Neural crest cell (in vitro differentiated cells): ENCODE results near the gene DES. TPM values are rescaled to one million over a fixed set of nuclear protein-coding genes. Genes with fewer than 3 reads are reported as not detected.

Experiments used
- DNase-seq: peaks from one replicate; pipeline ENCODE4 v3.0.0; 2021; ENCODE audit warnings: low read depth, mixed read lengths, low spot score
- H3K27ac Mint-ChIP-seq: one replicate; pipeline ENCODE4 v1.8.0; 2021; ENCODE audit warnings: mild to moderate bottlenecking, mixed read lengths; ENCODE audit not compliant: unreplicated experiment
- H3K27me3 Mint-ChIP-seq: 2 replicates; pipeline ENCODE4 v1.8.0; 2021; ENCODE audit warnings: low read depth, mild to moderate bottlenecking, mixed read lengths
- H3K36me3 Mint-ChIP-seq: 2 replicates; pipeline ENCODE4 v1.8.0; 2021; ENCODE audit warnings: low read depth, mild to moderate bottlenecking, mixed read lengths
- H3K4me1 Mint-ChIP-seq: 2 replicates; pipeline ENCODE4 v1.8.0; 2021; ENCODE audit warnings: mixed read lengths
- H3K4me3 Mint-ChIP-seq: one replicate; pipeline ENCODE4 v1.8.0; 2021; ENCODE audit warnings: mild to moderate bottlenecking, mixed read lengths
- H3K9me3 Mint-ChIP-seq: 2 replicates; pipeline ENCODE4 v1.8.0; 2021; ENCODE audit warnings: mixed read lengths
- CTCF ChIP-seq: fragments of 200-600 bp; sonication (generic); conservative IDR thresholded peaks from 2 replicates; pipeline ENCODE4 v1.5.0; 2021; ENCODE audit warnings: antibody characterized with exemption, mild to moderate bottlenecking
- total RNA-seq: library from RNA; stranded (reverse); gene quantifications from 2 replicates; pipeline ENCODE4 v1.2.1, GENCODE V29; 2021

DES gene
- total RNA-seq, 1 donor from 2014 or later: 0.28 TPM

GRCh38 chr2:219381448-219381847, 36.7 kb upstream of the DES start:
- peaks cover 9% of the 10 kb centered on the region for H3K36me3 Mint-ChIP-seq
- H3K4me3 Mint-ChIP-seq: peak overlapping the region; percentile 21

GRCh38 chr2:219384083-219384713, 34.0 kb upstream of the DES start:
- TF ChIP-seq CTCF: no peak
- H3K4me1 Mint-ChIP-seq: peaks cover 14% of the 10 kb centered on the region
- H3K9me3 Mint-ChIP-seq: no peaks in the 10 kb centered on the region
- peak overlapping the region; percentile 65 for H3K4me3 Mint-ChIP-seq
- peaks cover 9% of the 10 kb centered on the region for H3K36me3 Mint-ChIP-seq
- no peak for DNase-seq
- H3K27me3 Mint-ChIP-seq: no peaks in the 10 kb centered on the region
- no peak overlapping the region for H3K27ac Mint-ChIP-seq

More at GRCh38 chr2:219381448-219381847, 36.7 kb upstream of the DES start:
- Mint-ChIP-seq H3K27me3 (no peaks in the 10 kb centered on the region), H3K4me1 (no peaks in the 10 kb centered on the region), H3K27ac (no peak overlapping the region), H3K9me3 (no peaks in the 10 kb centered on the region)
- TF ChIP-seq CTCF: no peak
- DNase-seq: no peak

GRCh38 chr2:219384859-219385258, 33.3 kb upstream of the DES start:
- DNase-seq: no peak
- H3K27ac Mint-ChIP-seq: no peak overlapping the region
- no peaks in the 10 kb centered on the region for H3K9me3 Mint-ChIP-seq
- peak overlapping the region; percentile 65 for H3K4me3 Mint-ChIP-seq
- peaks cover 9% of the 10 kb centered on the region for H3K36me3 Mint-ChIP-seq
- H3K27me3 Mint-ChIP-seq: no peaks in the 10 kb centered on the region
- H3K4me1 Mint-ChIP-seq: peaks cover 14% of the 10 kb centered on the region
- TF ChIP-seq CTCF: no peak

GRCh38 chr2:219385958-219386520, 32.1 kb upstream of the DES start:
- no peaks in the 10 kb centered on the region for H3K27me3 Mint-ChIP-seq
- H3K4me3 Mint-ChIP-seq: peak overlapping the region; percentile 95
- no peak for TF ChIP-seq CTCF

GRCh38 chr2:219386532-219387280, 31.5 kb upstream of the DES start:
- H3K27me3 Mint-ChIP-seq: no peaks in the 10 kb centered on the region
- H3K9me3 Mint-ChIP-seq: no peaks in the 10 kb centered on the region
- H3K36me3 Mint-ChIP-seq: peaks cover 6% of the 10 kb centered on the region
- H3K4me3 Mint-ChIP-seq: peak overlapping the region; percentile 95
- peaks cover 14% of the 10 kb centered on the region for H3K4me1 Mint-ChIP-seq
- DNase-seq: no peak
- TF ChIP-seq CTCF: no peak
- H3K27ac Mint-ChIP-seq: no peak overlapping the region

More at GRCh38 chr2:219385958-219386520, 32.1 kb upstream of the DES start:
- no peak for DNase-seq
- peaks cover 14% of the 10 kb centered on the region for H3K4me1 Mint-ChIP-seq
- H3K36me3 Mint-ChIP-seq: peaks cover 6% of the 10 kb centered on the region
- H3K27ac Mint-ChIP-seq: no peak overlapping the region
- no peaks in the 10 kb centered on the region for H3K9me3 Mint-ChIP-seq
